OCI-LY3 (cell line): ENCODE measurements around the gene PHF14.

Experiments used
- EZH2phosphoT487 ChIP-seq: fragments of 200-600 bp; shearing (Covaris generic); IDR thresholded peaks from 2 replicates; pipeline ENCODE4 v1.6.1; 2018; ENCODE audit warnings: antibody characterized with exemption, mixed run types, low read depth
- TF ChIP-seq, protein P1 (sequence below): fragments of 200-600, 300-600 bp; sonication (generic); IDR thresholded peaks from 2 replicates; pipeline ENCODE4 v1.5.1; 2014; ENCODE audit warnings: antibody characterized with exemption, low read length, low read depth

DNA sequence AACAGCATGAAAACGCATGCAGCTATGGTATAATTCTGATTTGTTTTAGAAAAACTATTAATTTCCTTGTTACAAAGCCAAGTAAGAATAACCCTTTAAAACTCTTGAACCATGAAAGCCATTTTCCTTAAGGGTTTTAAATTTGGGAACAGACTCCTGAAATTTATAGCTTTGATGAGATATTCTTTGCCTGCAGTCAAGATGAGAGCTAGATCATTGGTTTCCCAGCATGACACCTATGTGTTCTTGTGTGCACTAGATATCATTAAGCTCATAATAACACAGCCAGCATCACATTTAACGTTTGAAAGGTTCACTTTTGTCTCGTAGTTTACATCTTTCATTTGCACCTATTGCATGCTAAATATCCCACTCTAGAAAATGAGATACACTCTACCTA, 202.2 kb downstream of the PHF14 start:
- TF ChIP-seq, protein P1, sequence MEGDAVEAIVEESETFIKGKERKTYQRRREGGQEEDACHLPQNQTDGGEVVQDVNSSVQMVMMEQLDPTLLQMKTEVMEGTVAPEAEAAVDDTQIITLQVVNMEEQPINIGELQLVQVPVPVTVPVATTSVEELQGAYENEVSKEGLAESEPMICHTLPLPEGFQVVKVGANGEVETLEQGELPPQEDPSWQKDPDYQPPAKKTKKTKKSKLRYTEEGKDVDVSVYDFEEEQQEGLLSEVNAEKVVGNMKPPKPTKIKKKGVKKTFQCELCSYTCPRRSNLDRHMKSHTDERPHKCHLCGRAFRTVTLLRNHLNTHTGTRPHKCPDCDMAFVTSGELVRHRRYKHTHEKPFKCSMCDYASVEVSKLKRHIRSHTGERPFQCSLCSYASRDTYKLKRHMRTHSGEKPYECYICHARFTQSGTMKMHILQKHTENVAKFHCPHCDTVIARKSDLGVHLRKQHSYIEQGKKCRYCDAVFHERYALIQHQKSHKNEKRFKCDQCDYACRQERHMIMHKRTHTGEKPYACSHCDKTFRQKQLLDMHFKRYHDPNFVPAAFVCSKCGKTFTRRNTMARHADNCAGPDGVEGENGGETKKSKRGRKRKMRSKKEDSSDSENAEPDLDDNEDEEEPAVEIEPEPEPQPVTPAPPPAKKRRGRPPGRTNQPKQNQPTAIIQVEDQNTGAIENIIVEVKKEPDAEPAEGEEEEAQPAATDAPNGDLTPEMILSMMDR: no peak
- no peak for TF ChIP-seq EZH2phosphoT487
